ENCODE data around the gene KLHL24.

GRCh38 chr3:183629546-183630301 is 5.7 kb upstream of the KLHL24 start:
- no peak for TF ChIP-seq POLR2A (IDR thresholded peaks at IDR 0.05; ENCODE audit: low read depth, low read length)
- TF ChIP-seq CTCF (conservative IDR thresholded peaks at IDR 0.05; ENCODE audit: low read depth, low read length), result no peak
- no peak for TF ChIP-seq BHLHE40 (IDR thresholded peaks at IDR 0.05; ENCODE audit: low read depth, low read length)
- no peak for TF ChIP-seq RAD21 (IDR thresholded peaks at IDR 0.05; ENCODE audit: low read length)
- TF ChIP-seq USF2 (IDR thresholded peaks at IDR 0.05; ENCODE audit: low read depth, low read length), result peak; percentile 33; the same call in 1 of the 2 replicates
- no peak for TF ChIP-seq CEBPB (IDR thresholded peaks at IDR 0.05; ENCODE audit: low read depth, low read length)
- TF ChIP-seq FOS (IDR thresholded peaks at IDR 0.05; ENCODE audit: low read depth, low read length), result no peak
- TF ChIP-seq RFX5 (IDR thresholded peaks at IDR 0.05; ENCODE audit: low read depth, low read length), result no peak
- TF ChIP-seq SMC3 (IDR thresholded peaks at IDR 0.05; ENCODE audit: low read depth, low read length), result no peak
- TF ChIP-seq RCOR1 (IDR thresholded peaks at IDR 0.05; ENCODE audit: insufficient replicate concordance, low read length), result no peak
